Hepatocyte (in vitro differentiated cells): ENCODE data around the gene RTN4R. TPM values are rescaled to one million over a fixed set of nuclear protein-coding genes. Genes with fewer than 3 reads are reported as not detected.

Source experiments
- DNase-seq: peaks from one replicate; pipeline ENCODE4 v3.0.0-alpha.2; 2016; ENCODE audit warnings: low spot score
- H2AFZ ChIP-seq: fragments of 200-600 bp; sonication (generic); 2 replicates; pipeline ENCODE4 v1.6.0; 2016; ENCODE audit warnings: antibody characterized with exemption, mild to moderate bottlenecking
- H3K27ac ChIP-seq: fragments of 200-600 bp; sonication (generic); 2 replicates; pipeline ENCODE4 v1.5.1; 2016; ENCODE audit warnings: mild to moderate bottlenecking
- H3K27me3 ChIP-seq: fragments of 200-600 bp; sonication (generic); 2 replicates; pipeline ENCODE4 v1.6.1; 2016
- H3K36me3 ChIP-seq: fragments of 200-600 bp; sonication (generic); replicated peaks from 2 replicates; pipeline ENCODE4 v1.5.1; 2016; ENCODE audit warnings: low read depth; ENCODE audit not compliant: insufficient read depth
- H3K4me1 ChIP-seq: fragments of 200-600 bp; sonication (generic); 2 replicates; pipeline ENCODE4 v1.5.1; 2016; ENCODE audit warnings: mild to moderate bottlenecking, moderate library complexity; ENCODE audit not compliant: insufficient read depth
- H3K4me2 ChIP-seq: fragments of 200-600 bp; sonication (generic); 2 replicates; pipeline ENCODE4 v1.6.0; 2016
- H3K4me3 ChIP-seq: fragments of 200-600 bp; sonication (generic); 2 replicates; pipeline ENCODE4 v1.5.1; 2016; ENCODE audit warnings: mild to moderate bottlenecking
- H3K79me2 ChIP-seq: fragments of 200-600 bp; sonication (generic); 2 replicates; pipeline ENCODE4 v1.6.0; 2017; ENCODE audit warnings: mild to moderate bottlenecking
- H3K9me2 ChIP-seq: fragments of 200-600 bp; sonication (generic); replicated peaks from 2 replicates; pipeline ENCODE4 v1.6.0; 2017; ENCODE audit warnings: mild to moderate bottlenecking; ENCODE audit not compliant: insufficient read depth
- H3K9me3 ChIP-seq: fragments of 200-600 bp; sonication (generic); 2 replicates; pipeline ENCODE4 v1.5.1; 2016; ENCODE audit warnings: low read depth, mild to moderate bottlenecking
- H4K20me1 ChIP-seq: fragments of 200-600 bp; sonication (generic); 2 replicates; pipeline ENCODE4 v1.6.0; 2016; ENCODE audit warnings: mild to moderate bottlenecking; ENCODE audit not compliant: insufficient read depth, poor library complexity, severe bottlenecking
- EZH2 ChIP-seq: fragments of 200-600 bp; sonication (generic); IDR thresholded peaks from 2 replicates; pipeline ENCODE4 v1.6.1; 2016; ENCODE audit warnings: antibody characterized with exemption, mild to moderate bottlenecking, borderline replicate concordance
- EZH2phosphoT487 ChIP-seq: fragments of 200-600 bp; sonication (generic); IDR thresholded peaks from one replicate; pipeline ENCODE4 v1.6.1; 2018; ENCODE audit warnings: antibody characterized with exemption, mild to moderate bottlenecking, low read depth, moderate library complexity; ENCODE audit not compliant: unreplicated experiment, severe bottlenecking
- WGBS: methylation state at CpG from one replicate; pipeline ENCODE4 v1.1.6; 2016; ENCODE audit warnings: low lambda C conversion rate; ENCODE audit errors: missing lambda C conversion rate; 5-methylcytosine and 5-hydroxymethylcytosine counted together
- polyA plus RNA-seq: library from polyadenylated mRNA; unstranded; fragments of >200 nt; fragmentation: Nextera tagmentation; extraction: Ambion mirVana; gene quantifications from 2 replicates; pipeline ENCODE4 v1.2.1, GENCODE V29; 2016
- total RNA-seq: library from RNA; depleted of rRNA; stranded (reverse); fragments of >200 nt; gene quantifications from 2 replicates; pipeline ENCODE4 v1.2.3, GENCODE V29; 2014
- TF ChIP-seq, protein P1 (sequence below): fragments of 200-600 bp; sonication (generic); IDR thresholded peaks from 2 replicates; pipeline ENCODE4 v1.5.1; 2016; ENCODE audit warnings: antibody characterized with exemption, mild to moderate bottlenecking; ENCODE audit not compliant: poor library complexity

The RTN4R gene
- total and polyA plus RNA-seq, 2 experiments from 2014 or later, result 7.9 to 16.9 TPM

DNA sequence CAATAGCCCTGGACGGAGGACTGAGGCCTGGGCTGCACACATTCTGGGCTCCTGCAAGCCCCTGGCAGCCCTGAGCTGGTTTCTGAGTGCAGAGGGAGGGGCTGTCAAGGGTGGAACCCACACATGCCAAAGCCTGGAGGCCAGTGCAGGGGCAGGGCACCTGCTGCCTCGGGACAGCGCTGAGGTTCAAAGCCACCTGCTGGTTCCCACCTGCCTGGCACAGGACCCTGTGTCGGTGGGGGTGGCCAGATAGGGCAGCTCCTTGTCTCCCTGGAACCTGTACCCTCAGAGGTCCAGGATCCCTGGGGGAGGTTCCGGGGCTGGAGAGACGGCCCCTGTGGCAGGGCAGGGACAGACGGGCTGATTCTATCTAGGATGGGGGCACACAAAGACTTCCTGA, 40.8 kb downstream of the RTN4R start:
- H3K36me3 ChIP-seq, result no peaks in the 10 kb centered on the region
- no peak for DNase-seq
- no peak overlapping the region for H3K4me3 ChIP-seq
- WGBS, result 87% methylated on average over 7 of the region's 7 CpGs
- H2AFZ ChIP-seq, result no peak overlapping the region
- no peaks in the 10 kb centered on the region for H3K27me3 ChIP-seq
- no peak overlapping the region for H3K27ac ChIP-seq
- no peak overlapping the region for H3K4me2 ChIP-seq
- no peaks in the 10 kb centered on the region for H4K20me1 ChIP-seq
- no peaks in the 10 kb centered on the region for H3K9me2 ChIP-seq
- H3K79me2 ChIP-seq, result no peaks in the 10 kb centered on the region
- H3K4me1 ChIP-seq, result no peaks in the 10 kb centered on the region
- no peaks in the 10 kb centered on the region for H3K9me3 ChIP-seq
- no peak for TF ChIP-seq EZH2phosphoT487
- TF ChIP-seq, protein P1, sequence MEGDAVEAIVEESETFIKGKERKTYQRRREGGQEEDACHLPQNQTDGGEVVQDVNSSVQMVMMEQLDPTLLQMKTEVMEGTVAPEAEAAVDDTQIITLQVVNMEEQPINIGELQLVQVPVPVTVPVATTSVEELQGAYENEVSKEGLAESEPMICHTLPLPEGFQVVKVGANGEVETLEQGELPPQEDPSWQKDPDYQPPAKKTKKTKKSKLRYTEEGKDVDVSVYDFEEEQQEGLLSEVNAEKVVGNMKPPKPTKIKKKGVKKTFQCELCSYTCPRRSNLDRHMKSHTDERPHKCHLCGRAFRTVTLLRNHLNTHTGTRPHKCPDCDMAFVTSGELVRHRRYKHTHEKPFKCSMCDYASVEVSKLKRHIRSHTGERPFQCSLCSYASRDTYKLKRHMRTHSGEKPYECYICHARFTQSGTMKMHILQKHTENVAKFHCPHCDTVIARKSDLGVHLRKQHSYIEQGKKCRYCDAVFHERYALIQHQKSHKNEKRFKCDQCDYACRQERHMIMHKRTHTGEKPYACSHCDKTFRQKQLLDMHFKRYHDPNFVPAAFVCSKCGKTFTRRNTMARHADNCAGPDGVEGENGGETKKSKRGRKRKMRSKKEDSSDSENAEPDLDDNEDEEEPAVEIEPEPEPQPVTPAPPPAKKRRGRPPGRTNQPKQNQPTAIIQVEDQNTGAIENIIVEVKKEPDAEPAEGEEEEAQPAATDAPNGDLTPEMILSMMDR, result no peak
- TF ChIP-seq EZH2, result no peak

DNA sequence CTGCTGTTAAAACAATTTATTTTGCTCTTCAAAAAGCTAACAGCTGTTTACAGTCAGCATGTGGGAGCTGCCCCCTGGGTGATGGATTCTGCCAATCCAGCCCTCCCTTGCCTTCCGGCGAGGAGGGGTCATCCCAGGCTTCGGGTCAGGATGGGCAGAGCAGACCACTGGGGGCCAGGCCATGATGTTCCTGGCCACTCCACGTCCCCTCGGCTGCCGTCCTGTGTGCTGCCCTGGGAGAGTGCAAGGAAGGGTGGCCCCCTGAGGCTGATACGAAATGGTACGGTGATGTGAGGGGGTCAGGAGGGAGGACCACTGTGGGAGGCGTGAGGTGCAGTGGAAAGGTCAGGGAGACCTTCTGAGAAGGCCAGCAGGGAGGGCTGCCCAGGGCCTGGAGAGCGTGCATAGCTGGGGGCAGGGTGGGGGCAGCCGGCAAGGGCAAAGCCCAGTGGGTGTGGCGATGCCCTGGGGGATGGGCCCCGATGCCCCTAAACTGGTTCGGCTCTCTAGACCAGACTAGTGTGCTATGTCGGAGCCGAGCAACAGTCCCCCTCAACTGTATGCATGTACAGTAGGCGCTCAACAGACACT, 41.3 kb downstream of the RTN4R start:
- Histone ChIP-seq H3K27me3 (no peaks in the 10 kb centered on the region), H3K36me3 (no peaks in the 10 kb centered on the region), H3K9me2 (no peaks in the 10 kb centered on the region), H4K20me1 (no peaks in the 10 kb centered on the region), H3K9me3 (no peaks in the 10 kb centered on the region), H3K4me2 (no peak overlapping the region), H3K27ac (no peak overlapping the region), H2AFZ (no peak overlapping the region), H3K4me3 (no peak overlapping the region), H3K4me1 (no peaks in the 10 kb centered on the region), H3K79me2 (no peaks in the 10 kb centered on the region)
- 89% methylated on average over 17 of the region's 17 CpGs for WGBS
- no peak for DNase-seq
- TF ChIP-seq EZH2phosphoT487, result no peak
- TF ChIP-seq, protein P1, result no peak
- TF ChIP-seq EZH2, result no peak

DNA sequence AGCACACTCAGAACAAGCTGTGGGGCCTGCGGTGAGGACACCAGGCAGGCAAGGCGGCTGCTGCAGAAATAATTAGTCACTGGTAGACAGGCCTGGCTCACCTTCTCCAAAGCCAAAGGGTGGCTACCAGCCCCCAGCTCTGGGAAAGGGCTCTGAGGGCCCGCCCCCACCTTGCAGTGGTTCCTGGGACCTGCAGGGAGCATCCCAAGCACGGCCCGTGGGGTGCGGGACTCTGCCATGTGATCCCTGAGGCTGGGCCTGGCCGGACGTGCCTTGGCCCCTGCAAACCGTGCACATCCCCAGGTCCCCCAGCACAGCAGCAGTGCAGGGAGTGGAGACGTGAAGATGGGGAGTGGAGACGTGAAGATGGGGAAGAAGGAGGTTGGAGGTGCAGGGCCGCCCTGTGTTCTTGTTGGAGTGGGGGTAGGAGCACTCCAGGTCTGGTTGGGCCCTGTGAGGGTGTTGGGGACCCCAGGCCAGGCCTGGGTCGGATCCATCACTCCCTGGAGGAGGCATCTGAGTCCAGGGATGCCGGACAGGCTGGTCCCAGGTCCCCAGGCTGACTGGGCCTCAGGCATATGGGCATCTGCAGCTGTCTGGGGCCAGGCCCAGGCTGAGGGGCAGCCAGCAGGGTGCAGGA, 41.9 kb downstream of the RTN4R start:
- Histone ChIP-seq H3K9me2 (no peaks in the 10 kb centered on the region), H3K4me1 (no peaks in the 10 kb centered on the region), H3K27me3 (no peaks in the 10 kb centered on the region), H3K4me2 (no peak overlapping the region), H3K36me3 (no peaks in the 10 kb centered on the region), H2AFZ (no peak overlapping the region), H3K27ac (no peak overlapping the region), H3K4me3 (no peak overlapping the region), H3K79me2 (no peaks in the 10 kb centered on the region), H4K20me1 (no peaks in the 10 kb centered on the region), H3K9me3 (no peaks in the 10 kb centered on the region)
- DNase-seq, result no peak
- 89% methylated on average over 13 of the region's 14 CpGs for WGBS
- TF ChIP-seq, protein P1, result no peak
- no peak for TF ChIP-seq EZH2
- no peak for TF ChIP-seq EZH2phosphoT487
